ELF-1 (cell line): ENCODE measurements around the gene PLCB1.

Experiments
- DNase-seq: peaks from one replicate; pipeline ENCODE4 v3.0.0-alpha.2; 2016; ENCODE audit warnings: low read depth, low spot score

PLCB1 gene

DNA sequence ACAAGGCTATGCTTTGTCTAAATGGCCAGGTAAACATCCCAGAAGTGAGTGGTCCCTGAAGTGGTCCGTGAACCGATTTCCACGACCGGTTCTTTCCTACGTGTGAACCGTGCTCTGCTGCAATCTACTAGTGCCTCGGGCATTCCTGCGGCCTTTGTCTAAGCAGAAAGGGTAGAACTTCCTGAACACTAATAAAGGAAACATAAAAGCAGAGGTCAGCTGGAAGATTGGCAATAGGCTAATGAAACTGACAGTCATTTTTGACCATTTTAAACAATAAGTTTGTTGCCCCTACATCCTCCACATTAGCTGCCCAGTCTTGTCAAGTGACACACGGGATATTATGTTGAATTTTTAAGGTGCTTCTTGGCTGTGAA is 410.0 kb downstream of the PLCB1 start:
- DNase-seq = no peak

DNA sequence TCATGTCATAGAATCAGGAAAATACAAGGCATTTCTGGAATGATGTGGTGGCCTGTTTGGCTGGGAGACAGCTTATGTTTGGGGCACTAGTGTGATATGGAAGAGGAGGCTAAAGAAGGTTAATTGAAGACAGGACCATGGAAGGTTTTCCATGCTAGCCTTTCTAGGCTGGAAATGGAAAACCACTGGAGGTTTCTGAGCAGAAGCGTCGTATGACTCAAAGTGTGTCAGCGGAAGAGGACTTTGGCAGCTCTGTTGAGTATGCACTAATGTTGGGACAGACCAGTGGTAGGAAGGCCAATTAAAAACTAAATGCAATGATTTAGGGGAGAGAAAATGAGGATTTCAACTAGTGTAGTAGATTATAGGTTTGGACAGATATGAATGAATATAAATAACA is 413.1 kb downstream of the PLCB1 start:
- no peak for DNase-seq

DNA sequence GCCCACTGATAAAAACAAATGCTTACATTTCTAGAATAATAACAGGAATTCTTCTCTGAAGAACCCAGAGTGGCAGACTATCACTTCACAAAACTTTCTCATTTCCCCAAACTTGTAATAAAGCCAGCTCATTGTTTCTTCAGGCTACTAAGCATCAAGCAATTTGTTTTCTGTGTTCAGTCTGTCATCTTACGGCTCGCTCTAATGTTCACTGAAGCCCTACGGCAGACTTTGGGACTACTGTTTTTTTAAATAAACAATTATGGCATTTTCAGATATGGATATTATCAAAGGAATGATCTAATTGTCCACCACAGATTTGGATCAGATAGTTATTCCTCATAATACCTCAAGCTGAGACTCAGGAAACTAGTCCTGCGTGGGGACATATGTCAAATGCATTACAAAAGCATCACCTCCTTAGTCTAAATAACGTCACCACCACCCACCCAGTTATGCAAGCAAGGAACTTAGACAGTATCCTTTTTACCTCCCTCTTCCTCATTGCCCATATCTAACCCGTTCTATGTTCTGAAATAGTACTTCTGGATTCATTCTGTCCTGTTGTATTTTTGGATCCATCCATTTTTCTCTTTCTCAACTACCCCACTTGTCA is 415.1 kb downstream of the PLCB1 start:
- no peak for DNase-seq

DNA sequence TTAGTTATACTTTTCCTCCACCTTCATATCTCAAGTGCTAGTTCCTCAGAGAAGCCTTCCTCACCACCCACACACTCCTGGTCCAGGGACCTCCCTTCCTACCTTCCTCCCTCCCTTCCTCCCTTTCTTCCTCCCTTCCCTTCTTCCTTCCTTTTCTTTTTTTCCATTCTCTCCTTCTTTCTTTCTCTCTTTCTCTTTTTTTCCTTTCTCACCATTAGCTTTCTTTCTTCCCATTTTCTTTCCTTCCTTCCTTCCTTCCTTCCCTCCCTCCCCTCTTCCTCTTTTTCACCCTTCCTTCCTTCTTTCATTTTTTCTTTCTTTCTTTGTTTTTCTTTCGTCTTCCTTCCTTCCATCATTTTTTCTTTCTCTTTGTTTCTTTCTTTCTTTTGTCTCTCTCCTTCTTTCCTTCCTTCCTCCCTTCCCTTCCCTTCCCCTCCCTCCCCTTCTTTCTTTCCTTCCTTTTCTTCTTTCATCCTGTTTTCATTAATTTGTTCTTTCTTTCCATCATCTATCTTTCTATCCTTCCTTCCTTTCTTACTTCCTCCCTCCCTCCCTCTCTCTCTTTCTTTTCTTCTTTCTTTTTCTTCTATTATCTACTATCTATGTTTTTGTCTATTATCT is 416.0 kb downstream of the PLCB1 start:
- DNase-seq = no peak

DNA sequence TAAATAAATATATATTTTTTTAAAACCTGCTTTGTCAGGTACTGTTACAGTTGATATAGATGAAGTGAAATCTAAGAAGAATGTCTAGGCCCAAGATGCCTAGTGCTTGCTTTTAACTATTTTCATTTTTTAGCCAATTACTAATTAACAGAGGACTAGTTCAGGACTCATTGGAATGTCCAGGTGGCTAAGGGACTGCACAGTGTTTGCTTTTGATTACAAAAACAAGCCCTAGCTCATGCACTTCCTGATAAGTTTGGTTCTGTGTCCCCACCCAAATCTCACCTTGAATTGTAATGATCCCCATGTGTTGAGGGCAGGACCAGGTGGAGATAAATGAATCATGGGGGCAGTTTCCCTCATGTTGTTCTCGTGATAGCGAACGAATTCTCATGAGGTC is 417.1 kb downstream of the PLCB1 start:
- DNase-seq = no peak

DNA sequence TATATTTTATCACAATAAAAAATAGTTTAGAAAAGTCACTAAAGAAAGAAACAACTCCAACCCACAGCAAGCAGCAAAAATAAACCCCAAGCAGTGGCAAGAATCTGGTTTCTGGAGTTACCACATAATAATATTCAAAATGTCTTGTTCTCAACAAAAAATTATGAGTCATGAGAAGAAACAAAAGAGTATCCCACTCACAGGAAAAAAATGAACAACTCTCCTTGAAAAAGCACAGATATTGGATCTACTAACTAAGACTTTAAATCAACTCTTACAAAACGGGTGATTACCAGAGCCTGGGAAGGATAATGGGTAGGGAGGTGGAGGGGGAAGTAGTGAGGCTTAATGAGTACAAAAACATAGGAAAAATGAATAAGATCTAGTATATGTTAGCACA is 425.6 kb downstream of the PLCB1 start:
- DNase-seq = no peak

DNA sequence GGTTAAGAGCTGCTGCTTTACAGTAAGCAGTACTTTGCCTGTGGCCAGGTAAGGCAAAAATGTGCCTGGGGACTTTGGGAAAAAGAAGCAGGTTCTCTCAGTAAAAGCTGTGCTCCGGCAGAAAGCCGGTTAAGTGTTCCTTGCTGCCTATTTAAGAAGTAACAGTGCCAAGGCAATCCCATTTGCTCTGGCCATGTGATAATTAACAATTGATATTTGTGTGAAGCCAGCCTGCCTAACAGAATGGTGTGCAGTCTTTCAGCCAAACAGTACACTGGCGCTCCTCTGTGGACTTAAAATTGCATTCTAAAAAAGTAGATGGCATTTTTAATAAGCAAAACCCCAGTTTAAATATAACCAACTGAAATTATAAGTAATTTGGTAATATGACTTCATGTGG is 430.3 kb downstream of the PLCB1 start:
- DNase-seq = peak; percentile 4

DNA sequence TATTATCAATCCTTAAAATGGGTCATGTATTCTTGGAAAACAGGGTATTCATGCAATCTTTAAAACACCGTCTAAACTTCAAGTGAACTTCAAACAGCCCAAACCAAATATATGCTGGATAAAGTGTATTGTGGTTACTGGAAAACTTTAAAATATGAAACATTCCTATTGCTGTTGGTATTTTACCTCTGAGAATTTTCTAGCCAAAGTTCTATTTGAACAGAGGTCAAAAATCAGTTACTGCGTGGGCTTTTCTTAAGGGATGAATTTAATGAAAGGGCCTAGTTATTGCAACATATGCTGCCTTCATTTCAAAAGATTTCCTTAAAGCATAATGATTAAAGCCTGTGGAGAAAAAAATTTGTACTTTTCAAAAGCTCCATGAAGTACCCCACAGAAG is 436.0 kb downstream of the PLCB1 start:
- DNase-seq = no peak

DNA sequence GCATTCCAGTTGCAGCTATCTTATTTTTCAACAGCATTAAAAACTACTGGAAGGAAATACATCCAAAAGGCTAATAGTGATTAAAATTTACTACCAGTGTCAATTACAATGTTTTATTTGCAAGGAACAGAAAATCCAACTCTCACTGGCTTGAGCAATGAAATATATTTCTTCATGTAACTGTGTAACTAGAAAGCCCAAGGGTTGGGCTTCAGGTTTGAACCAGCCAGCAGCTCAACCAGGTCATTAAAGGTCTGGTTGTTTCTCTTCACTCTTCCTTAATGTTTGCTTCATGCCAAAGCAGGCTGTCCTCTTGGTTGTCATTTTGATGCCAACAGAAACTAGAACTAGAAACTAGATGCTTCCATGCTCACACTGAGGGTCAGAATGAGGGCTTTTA is 437.7 kb downstream of the PLCB1 start:
- no peak for DNase-seq

DNA sequence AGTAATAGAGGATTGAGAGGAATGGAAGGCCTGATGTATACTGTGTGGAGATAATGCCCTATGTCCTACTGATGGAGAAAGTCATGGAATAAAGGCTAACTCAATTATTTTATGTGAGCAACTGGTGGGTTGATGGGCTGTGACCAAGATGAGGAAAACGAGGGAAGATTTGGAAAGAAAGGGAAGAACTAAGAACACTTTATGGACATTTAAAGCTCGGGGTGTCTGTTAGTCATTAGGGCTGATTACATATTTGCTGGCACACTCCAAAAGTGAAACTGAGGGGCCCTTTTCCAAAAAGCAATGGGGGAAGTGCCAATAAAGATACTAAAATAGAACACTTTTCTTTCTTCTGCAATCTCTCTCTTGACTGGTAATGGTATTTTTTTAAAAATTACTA is 439.5 kb downstream of the PLCB1 start:
- DNase-seq = no peak

DNA sequence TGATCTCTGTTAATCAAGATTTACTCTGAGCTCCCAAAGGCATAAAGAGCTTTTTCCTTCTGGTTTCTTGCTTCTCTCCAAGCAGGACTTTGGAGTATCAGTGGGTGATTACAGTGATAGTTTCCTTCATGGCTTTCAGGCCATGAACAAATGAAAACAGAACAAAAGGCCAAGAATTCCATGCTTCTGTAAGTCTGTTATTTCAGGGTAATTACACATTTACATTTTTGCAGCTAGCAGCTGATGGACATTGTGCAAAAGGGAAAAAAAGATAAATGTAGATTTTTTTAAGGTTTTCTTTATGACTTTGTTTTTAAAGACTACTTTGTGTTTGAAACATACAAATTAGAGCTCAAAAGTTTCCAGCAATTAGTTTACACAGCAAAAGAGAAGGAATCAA is 441.6 kb downstream of the PLCB1 start:
- DNase-seq = no peak

DNA sequence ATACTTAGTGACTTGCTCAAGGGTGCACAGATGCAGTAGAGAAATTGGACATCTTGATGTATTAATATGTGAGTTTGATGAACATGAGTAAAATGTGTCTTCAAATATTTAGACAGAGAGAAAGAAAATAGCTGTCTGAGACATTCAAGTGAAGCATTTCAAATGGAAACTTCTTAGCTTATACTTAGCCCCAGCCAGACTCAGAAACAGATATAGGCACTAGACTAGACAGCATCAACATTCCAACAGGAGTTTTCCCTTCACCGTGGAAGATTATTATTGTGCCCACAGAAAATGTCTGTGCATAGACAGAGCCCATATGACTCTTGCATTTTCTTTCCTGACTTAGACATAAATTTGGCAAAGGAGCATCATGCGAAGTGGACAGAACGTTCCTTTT is 443.0 kb downstream of the PLCB1 start:
- DNase-seq = no peak

DNA sequence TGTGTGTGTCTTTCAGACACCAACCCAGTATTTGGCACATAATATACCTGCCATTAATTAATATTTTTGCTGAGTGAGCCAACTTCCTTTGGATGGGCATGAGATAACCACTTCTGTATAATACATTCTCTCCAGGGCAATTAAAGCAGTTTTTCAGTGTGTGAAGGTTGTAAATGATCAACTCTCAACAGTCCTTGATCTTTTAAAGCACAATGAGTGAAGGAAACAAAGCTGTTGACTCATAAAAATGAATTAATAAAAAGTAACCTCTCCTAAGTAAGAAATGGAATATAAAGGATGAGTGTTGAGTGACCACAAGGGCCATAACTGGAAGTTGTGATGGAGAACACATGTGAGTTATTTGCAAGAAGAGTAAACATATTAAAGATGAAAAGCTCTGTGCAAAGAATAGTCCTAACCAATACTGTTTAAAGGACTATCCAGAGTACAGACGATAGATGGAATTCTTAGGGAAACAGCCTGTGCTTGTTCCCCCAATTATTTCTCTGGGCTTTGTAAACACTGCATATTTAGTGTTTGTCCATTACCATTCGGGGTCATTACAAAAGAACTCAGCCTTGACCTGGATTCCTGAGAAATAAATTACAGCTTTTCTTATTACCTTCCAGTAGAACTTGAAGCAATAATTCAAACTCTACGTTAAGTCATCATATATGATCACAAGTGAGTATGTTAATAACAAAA is 446.2 kb downstream of the PLCB1 start:
- no peak for DNase-seq

DNA sequence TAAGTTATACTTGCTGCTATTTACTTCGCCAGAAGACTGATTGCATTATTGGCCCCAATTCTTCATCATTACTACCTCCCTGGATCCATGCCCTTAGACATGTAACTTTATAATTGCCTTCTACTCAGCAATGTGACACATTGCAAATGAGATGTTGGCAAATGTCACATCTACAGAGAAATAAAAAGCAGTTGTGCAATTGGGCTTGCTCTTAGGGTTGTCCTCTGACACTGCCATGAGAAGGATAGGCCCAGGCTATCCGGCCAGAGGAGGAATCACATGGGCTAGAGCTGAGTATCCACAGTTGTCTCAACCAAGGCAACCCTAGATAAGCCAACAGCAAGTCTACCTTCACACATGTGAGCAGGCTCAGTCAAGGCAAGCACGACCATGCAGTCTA is 447.0 kb downstream of the PLCB1 start:
- DNase-seq = no peak

DNA sequence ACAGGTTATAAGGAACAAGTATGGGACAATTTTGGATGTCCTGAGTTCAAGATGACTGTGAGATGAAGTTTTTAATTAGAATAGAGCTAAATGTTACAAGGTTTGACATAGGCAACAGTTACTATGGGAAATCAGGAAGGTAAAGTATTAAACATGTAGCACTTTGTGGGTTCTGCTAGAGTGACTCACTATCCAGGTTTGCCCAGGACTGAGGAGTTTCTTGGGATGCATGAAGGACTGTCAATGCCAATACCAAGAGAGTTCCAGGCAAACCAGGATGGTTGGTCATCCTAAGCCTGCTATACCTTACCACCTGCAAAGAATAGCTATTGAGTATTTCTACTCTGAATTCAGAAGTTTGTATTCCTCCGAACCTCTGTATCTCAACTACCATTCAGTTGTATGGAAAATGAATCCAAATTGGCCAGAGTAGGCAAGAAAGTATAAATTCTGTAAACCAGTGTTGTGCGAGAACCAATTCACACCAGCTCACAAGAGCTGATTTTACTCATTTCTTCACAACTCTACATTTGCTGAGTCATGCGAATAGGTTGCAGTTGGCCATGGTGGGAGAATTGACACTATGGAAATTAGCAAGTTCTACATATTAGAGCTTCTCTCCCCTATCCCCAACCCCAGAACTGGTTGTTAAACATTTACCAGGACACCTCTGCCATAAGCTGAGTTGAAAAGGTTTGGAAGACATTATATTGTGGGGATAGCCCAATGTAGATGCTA is 449.5 kb downstream of the PLCB1 start:
- DNase-seq = no peak

DNA sequence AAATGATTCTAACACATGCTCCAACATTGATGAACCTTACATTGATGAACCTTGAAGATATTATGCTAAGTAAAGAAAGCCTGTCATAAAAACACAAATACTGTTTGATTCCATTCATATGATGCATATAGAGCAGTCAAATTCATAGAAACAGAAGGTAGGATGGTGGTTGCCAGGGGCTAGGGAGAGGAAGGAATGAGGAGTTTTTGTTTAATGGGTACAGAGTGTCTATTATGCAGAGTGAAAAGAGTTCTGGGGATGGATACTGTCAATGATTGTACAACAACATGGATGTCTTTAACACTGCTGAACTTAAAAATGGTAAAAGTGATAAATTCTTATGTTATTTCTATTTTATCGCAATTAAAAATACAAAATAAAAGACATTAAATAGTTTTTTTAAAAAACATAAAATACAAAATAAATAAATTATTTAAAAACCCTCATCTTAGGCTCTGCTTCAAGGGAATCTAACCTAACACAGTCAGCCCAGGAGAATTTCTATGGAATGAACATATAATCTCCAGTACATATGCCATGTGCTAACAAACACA is 451.0 kb downstream of the PLCB1 start:
- DNase-seq = no peak

DNA sequence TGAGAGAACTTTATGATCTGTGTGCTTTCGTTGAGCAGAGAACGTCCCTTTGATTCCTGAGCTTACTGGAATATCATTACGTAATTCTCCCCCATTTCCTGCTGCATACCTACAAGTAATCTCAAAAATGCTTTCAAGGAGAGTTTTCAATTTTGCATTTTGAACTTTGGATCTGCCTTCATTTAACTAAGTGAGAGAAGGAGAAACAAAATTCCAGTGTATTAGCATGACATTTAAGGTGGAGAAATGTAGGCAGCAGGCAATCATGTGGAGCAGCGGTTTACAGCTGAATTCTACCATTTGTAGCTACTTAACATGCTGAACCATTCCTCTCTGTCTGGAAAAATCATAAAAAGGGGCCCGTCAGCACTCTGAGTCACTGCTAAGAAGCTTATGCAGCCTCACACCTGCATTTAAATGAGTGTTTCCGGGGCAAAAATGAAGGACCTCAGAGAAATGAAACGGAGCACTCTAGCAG is 451.5 kb downstream of the PLCB1 start:
- DNase-seq = no peak

DNA sequence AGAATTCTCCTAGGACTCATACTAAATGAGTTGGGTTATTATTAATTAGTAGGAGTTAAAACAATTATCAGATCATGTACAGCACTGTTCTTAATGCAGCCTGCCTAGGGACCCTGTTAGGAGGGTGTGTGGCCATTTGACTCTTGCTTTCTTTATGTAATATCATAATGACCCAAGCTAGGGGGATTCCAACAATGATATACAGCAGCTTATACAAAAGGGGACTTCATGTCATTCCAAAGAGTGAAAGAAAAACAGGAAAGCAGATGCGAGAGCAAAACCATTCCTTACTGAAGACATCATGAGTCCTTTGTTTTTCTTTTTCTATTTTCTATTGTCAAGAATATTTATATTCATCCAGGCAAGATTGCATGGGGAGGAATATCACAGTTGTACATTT is 455.2 kb downstream of the PLCB1 start:
- no peak for DNase-seq

DNA sequence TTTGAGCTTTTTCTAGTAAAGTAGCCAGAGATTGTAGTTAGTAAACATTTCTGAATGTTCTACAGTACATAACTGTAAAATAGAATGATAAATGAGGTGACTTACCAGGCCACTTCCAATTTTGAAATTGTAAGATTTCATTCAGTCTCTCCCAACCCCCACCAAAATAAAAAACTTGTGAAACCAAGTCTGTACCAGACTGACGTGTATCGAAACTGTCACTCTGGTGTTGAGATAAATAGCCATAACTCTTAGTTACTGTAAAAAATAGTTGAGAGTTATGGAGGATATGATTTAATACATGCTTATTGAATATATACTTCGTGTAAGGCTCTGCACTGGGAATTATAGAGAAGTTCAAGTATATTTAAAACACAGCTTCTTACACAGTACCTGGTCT is 455.7 kb downstream of the PLCB1 start:
- DNase-seq = no peak

DNA sequence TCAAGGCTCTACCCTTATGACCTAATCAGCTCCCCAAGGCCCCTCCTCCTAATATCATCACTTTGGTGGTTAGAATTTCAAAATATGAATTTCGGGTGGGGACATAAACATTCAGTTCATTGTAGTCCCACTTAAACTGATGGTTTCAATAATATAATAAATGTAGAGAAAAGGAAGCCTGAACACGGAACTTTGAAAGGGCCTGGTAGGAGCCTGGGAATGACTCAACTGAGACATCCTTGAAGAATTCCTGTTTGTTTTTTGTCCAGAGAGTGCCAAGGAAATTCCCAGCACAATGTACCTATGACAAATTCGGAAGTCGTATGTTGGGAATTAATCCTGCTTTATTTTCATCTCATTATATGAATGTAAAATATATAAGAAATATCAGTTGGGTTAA is 457.9 kb downstream of the PLCB1 start:
- no peak for DNase-seq

DNA sequence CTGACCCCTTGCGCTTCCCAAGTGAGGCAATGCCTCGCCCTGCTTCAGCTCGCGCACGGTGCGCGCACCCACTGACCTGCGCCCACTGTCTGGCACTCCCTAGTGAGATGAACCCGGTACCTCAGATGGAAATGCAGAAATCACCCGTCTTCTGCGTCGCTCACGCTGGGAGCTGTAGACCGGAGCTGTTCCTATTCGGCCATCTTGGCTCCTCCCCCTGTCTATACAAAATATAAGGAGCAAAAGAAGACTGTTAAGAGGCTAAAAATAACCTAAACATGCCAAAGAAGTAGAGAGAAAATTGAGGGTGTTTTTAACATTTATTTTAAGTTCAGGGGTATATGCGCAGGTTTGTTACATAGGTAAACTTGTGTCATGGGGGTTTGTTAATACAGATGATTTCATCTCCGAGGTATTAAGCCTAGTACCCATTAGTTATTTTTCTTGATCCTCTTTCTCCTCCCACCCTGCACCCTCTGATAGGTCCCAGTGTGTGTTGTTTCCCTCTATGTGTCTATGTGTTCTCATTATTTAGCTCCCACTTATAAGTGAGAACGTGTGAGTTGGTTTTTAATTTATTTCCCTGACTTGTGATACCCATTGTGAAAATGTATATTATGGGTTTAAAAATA is 469.0 kb downstream of the PLCB1 start:
- peak; percentile 15 for DNase-seq

DNA sequence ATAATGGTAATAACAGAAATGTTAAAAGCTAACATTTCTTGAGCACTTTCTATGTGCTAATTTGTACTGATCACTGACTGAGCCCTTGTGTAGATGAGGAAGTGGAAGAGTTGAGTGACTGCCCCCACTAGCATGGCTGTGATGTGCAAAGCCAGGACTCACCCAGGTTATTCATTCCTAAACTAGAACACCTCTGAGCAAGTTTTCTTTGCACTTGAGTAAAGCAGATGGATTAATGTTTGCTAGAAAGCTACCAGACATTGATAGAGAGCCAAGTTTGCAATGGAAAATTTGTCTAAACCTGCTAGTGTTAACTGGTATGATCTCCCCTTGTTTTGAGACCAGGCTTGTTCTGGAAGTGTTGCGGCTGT is 469.5 kb downstream of the PLCB1 start:
- DNase-seq = no peak
